ENCODE results near the gene DENND5A. TPM values are rescaled to one million over a fixed set of nuclear protein-coding genes. Genes with fewer than 3 reads are reported as not detected.

Gene DENND5A
- total and polyA plus RNA-seq, 2 donors (not counting 1 experiment from before 2014, with no cell fraction given) = 41.3 to 66.5 TPM

DNA sequence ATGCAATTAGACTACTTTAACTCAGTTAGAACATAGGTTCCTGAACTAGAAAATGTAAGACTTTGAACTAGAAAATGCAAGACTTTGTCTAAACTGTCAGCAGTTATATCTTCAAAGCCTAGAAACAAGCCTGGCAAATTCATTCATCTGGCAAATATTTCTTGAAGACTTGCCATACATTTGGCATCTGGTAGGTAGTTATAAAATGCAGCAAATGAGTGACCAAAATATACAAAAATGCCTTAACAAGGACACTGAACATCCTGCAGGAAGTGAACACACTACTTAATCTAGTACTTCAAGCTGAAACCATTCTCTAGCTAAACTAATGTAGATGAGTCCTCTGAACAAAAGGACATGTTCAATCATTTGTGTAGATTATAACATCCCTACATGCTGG is 89.0 kb downstream of the DENND5A start:
- Mint-ChIP-seq H3K9me3 (ENCODE audit: insufficient read depth) (no peaks in the 10 kb centered on the region), H3K4me3 (no peak overlapping the region), H3K27ac (no peak overlapping the region), H3K27me3 (no peaks in the 10 kb centered on the region), H3K4me1 (no peaks in the 10 kb centered on the region)
- Histone ChIP-seq H2AFZ (ENCODE audit: insufficient read depth, low read depth, low read length, poor library complexity, severe bottlenecking) (no peak overlapping the region), H3K27me3 (replicated peaks in 1 of 4; ENCODE audit: control extremely low read depth in 1 of 4, control insufficient read depth in 3 of 4, insufficient read depth in 4 of 4, low read length in 3 of 4) (no peaks in the 10 kb centered on the region), H3K36me3 (replicated peaks in 1 of 2; ENCODE audit: control extremely low read depth in 1 of 2, control insufficient read depth in 1 of 2, extremely low read depth in 1 of 2, insufficient read depth in 2 of 2, low read length in 1 of 2) (peaks cover 10 to 32% of the 10 kb centered on the region in 2 experiments), H3K9me3 (ENCODE audit: control extremely low read depth in 1 of 3, control insufficient read depth in 2 of 3, insufficient read depth in 1 of 3, low read length in 2 of 3) (no peaks in the 10 kb centered on the region), H4K20me1 (ENCODE audit: control insufficient read depth, insufficient read depth, low read length, poor library complexity, severe bottlenecking) (no peaks in the 10 kb centered on the region), H3K4me1 (ENCODE audit: control insufficient read depth in 2 of 2, insufficient read depth in 2 of 2, low read length in 2 of 2) (no peaks in the 10 kb centered on the region), H3K4me2 (replicated peaks; ENCODE audit: low read depth, low read length, poor library complexity, severe bottlenecking) (no peak overlapping the region), H3K27ac (ENCODE audit: low read length in 2 of 2) (no peak overlapping the region), H3K9ac (ENCODE audit: low read length) (no peak overlapping the region), H3K79me2 (ENCODE audit: control insufficient read depth, insufficient read depth, low read length) (no peaks in the 10 kb centered on the region), H3K4me3 (ENCODE audit: control extremely low read depth in 1 of 5, extremely low read depth in 1 of 5, insufficient read depth in 1 of 5, low read depth in 2 of 5, low read length in 4 of 5) (no peak overlapping the region)
- CTCF ChIA-PET = interaction anchor here (0.8 to 1.1 kb wide), 2 partner anchors 11 to 330 kb away, joined by 3 to 5 read pairs; no protein-coding TSS in a partner anchor
- ATAC-seq (ENCODE audit: low read depth) (no peak), DNase-seq (no peak)
- no peak for TF ChIP-seq CTCF (IDR thresholded peaks at IDR 0.05)
- no peak for TF ChIP-seq EZH2 (IDR thresholded peaks at IDR 0.05; ENCODE audit: borderline replicate concordance, insufficient read depth, low read depth, low read length, poor library complexity, severe bottlenecking)
- POLR2A ChIA-PET = no interaction called here
- intact Hi-C loops (cut with micrococcal nuclease) = no loop called here

DNA sequence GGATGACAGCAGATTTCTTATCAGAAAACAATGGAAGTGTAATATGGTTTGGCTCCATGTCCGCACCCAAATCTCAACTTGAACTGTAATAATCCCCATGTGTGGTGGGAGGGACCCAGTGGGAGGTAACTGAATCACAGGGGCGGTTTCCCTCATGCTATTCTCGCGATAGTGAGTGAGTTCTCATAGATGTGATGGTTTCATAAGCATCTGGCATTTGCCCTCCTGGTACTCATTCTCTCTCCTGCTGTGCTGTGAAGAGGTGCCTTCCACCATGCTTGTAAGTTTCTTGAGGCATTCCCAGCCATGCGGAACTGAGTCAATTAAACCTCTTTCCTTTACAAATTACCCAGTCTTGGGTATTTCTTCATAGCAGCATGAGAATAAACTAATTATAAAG is 92.8 kb downstream of the DENND5A start:
- intact Hi-C loops (cut with micrococcal nuclease) = no loop called here
- Histone ChIP-seq H3K79me2 (ENCODE audit: control insufficient read depth, insufficient read depth, low read length) (no peaks in the 10 kb centered on the region), H3K4me3 (ENCODE audit: control extremely low read depth in 1 of 5, extremely low read depth in 1 of 5, insufficient read depth in 1 of 5, low read depth in 2 of 5, low read length in 4 of 5) (no peak overlapping the region), H3K4me1 (ENCODE audit: control insufficient read depth in 2 of 2, insufficient read depth in 2 of 2, low read length in 2 of 2) (no peaks in the 10 kb centered on the region), H3K9ac (ENCODE audit: low read length) (no peak overlapping the region), H3K27ac (ENCODE audit: low read length in 2 of 2) (no peak overlapping the region), H3K9me3 (ENCODE audit: control extremely low read depth in 1 of 3, control insufficient read depth in 2 of 3, insufficient read depth in 1 of 3, low read length in 2 of 3) (no peaks in the 10 kb centered on the region), H3K36me3 (replicated peaks in 1 of 2; ENCODE audit: control extremely low read depth in 1 of 2, control insufficient read depth in 1 of 2, extremely low read depth in 1 of 2, insufficient read depth in 2 of 2, low read length in 1 of 2) (peaks cover 13 to 37% of the 10 kb centered on the region in 2 experiments), H3K27me3 (replicated peaks in 1 of 4; ENCODE audit: control extremely low read depth in 1 of 4, control insufficient read depth in 3 of 4, insufficient read depth in 4 of 4, low read length in 3 of 4) (no peaks in the 10 kb centered on the region), H2AFZ (ENCODE audit: insufficient read depth, low read depth, low read length, poor library complexity, severe bottlenecking) (no peak overlapping the region), H3K4me2 (replicated peaks; ENCODE audit: low read depth, low read length, poor library complexity, severe bottlenecking) (no peak overlapping the region), H4K20me1 (ENCODE audit: control insufficient read depth, insufficient read depth, low read length, poor library complexity, severe bottlenecking) (no peaks in the 10 kb centered on the region)
- Mint-ChIP-seq H3K4me1 (no peaks in the 10 kb centered on the region), H3K9me3 (ENCODE audit: insufficient read depth) (no peaks in the 10 kb centered on the region), H3K27ac (no peak overlapping the region), H3K4me3 (no peak overlapping the region), H3K27me3 (no peaks in the 10 kb centered on the region)
- TF ChIP-seq EZH2 (IDR thresholded peaks at IDR 0.05; ENCODE audit: borderline replicate concordance, insufficient read depth, low read depth, low read length, poor library complexity, severe bottlenecking) = no peak
- no peak for TF ChIP-seq CTCF (IDR thresholded peaks at IDR 0.05)
- ChIA-PET CTCF (no interaction called here), POLR2A (no interaction called here)
- no CpG with 5 or more reads among the region's 5 CpGs for WGBS (ENCODE audit: insufficient coverage)
- ATAC-seq (ENCODE audit: low read depth) (no peak), DNase-seq (no peak)
